Caco-2 (cell line): ENCODE data around the gene ARPP21. TPM values are rescaled to one million over a fixed set of nuclear protein-coding genes. Genes with fewer than 3 reads are reported as not detected.

Source experiments
- BruUV-seq: library from RNA; stranded (reverse); fragments of 400-500 nt; replicated peaks from 2 replicates; lab custom pipeline; 2021; lab: Mats Ljungman, UMichigan
- CTCF ChIA-PET: fragments of 300-600 bp; sonication (Branson Sonifier 250); formaldehyde crosslinking; loops from one replicate; lab custom pipeline; 2022; ENCODE audit warnings: antibody characterized with exemption; lab: Charles Lee
- POLR2A ChIA-PET: fragments of 300-600 bp; sonication (Branson Sonifier 250); formaldehyde crosslinking; loops from one replicate; lab custom pipeline; 2022; ENCODE audit warnings: antibody characterized with exemption; lab: Charles Lee
- DNase-seq, 2 experiments: peaks; one replicate each; pipeline versions ENCODE4 v3.0.0 to v3.0.0-alpha.2; 2020 to 2022
- H3K27me3 ChIP-seq: replicated peaks from 2 replicates; pipeline ENCODE4 v1.6.0; 2011; ENCODE audit warnings: low read length; ENCODE audit not compliant: control insufficient read depth, insufficient read depth
- H3K36me3 ChIP-seq: 2 replicates; pipeline ENCODE4 v1.5.1; 2011; ENCODE audit warnings: low read length; ENCODE audit not compliant: control insufficient read depth, insufficient read depth
- H3K4me1 ChIP-seq: fragments of 250-450 bp; sonication (Bioruptor Pico); 2 replicates; pipeline ENCODE4 v1.5.1; 2020; ENCODE audit warnings: mild to moderate bottlenecking
- H3K4me3 ChIP-seq: 2 replicates; pipeline ENCODE4 v1.5.1; 2011; ENCODE audit warnings: low read depth, mild to moderate bottlenecking, control low read depth, low read length
- H3K9me3 ChIP-seq: fragments of 250-450 bp; sonication (Bioruptor Pico); 2 replicates; pipeline ENCODE4 v1.5.1; 2020; ENCODE audit warnings: mild to moderate bottlenecking, moderate library complexity
- H3K27ac Mint-ChIP-seq: one replicate; pipeline ENCODE4 v1.8.0; 2022; ENCODE audit warnings: mixed read lengths; ENCODE audit not compliant: unreplicated experiment
- H3K27me3 Mint-ChIP-seq: one replicate; pipeline ENCODE4 v1.8.0; 2022; ENCODE audit warnings: mixed read lengths; ENCODE audit not compliant: insufficient read depth, unreplicated experiment
- H3K36me3 Mint-ChIP-seq: one replicate; pipeline ENCODE4 v1.8.0; 2022; ENCODE audit warnings: mild to moderate bottlenecking, mixed read lengths; ENCODE audit not compliant: insufficient read depth, unreplicated experiment
- H3K4me1 Mint-ChIP-seq: one replicate; pipeline ENCODE4 v1.8.0; 2022; ENCODE audit warnings: low read depth, mixed read lengths; ENCODE audit not compliant: unreplicated experiment
- H3K4me3 Mint-ChIP-seq: one replicate; pipeline ENCODE4 v1.8.0; 2022; ENCODE audit warnings: mild to moderate bottlenecking, moderate library complexity, mixed read lengths; ENCODE audit not compliant: unreplicated experiment
- H3K9me3 Mint-ChIP-seq: one replicate; pipeline ENCODE4 v1.8.0; 2022; ENCODE audit warnings: mixed read lengths; ENCODE audit not compliant: unreplicated experiment
- intact Hi-C: fragments of 100-400 bp; cut with micrococcal nuclease; formaldehyde crosslinking; loops from one replicate; pipeline ENCODE4 v1.10.0; 2022; ENCODE audit not compliant: unreplicated experiment
- total RNA-seq: library from RNA; stranded (reverse); gene quantifications from 2 replicates; pipeline ENCODE4 v1.2.3, GENCODE V29; 2022
- TF ChIP-seq, protein P1 (sequence below), 2 experiments: fragments of 200-600 bp in 1 of 2; IDR thresholded peaks; 1 replicate in 1 of 2; 2 replicates in 1 of 2; pipeline versions ENCODE4 v1.5.1 to v1.8.0; 2011 to 2022; ENCODE audit warnings: antibody characterized with exemption in 1 of 2, control low read depth in 1 of 2, inconsistent platforms in 1 of 2, low read depth in 1 of 2, low read length in 1 of 2, mild to moderate bottlenecking in 1 of 2, moderate library complexity in 1 of 2; ENCODE audit not compliant: insufficient read depth in 1 of 2, severe bottlenecking in 1 of 2, unreplicated experiment in 1 of 2

Gene ARPP21
- total RNA-seq, 1 experiment from 2014 or later: not detected

DNA sequence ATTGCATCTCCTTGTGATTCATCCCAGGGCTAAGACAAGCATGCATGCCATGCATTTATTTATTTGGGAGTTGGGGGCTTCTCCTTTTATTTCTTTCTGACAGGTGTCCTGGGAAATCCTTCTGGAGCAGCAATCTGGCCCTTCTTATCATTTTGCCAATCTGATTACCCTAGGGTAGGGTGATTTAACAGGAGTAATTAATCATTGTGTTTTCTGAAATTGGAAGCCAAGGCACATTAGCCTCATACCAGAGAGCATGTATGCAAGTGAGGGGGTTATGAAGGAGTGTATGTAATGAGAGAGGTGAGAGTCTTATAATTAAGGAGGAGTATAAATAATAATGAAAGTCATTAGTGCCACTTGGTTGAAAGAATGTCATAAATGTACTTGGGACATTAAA is 37.4 kb upstream of the ARPP21 start:
- no TSS peak for BruUV-seq
- peaks cover 3% of the 10 kb centered on the region for H3K27me3 Mint-ChIP-seq
- Histone ChIP-seq H3K9me3 (no peaks in the 10 kb centered on the region), H3K27me3 (no peaks in the 10 kb centered on the region), H3K4me1 (no peaks in the 10 kb centered on the region; the same call in 1 of the 2 replicates), H3K36me3 (no peaks in the 10 kb centered on the region), H3K4me3 (no peak overlapping the region)
- no peak overlapping the region for H3K4me3 Mint-ChIP-seq
- no peaks in the 10 kb centered on the region for H3K36me3 Mint-ChIP-seq
- CTCF ChIA-PET: no interaction called here
- POLR2A ChIA-PET: no interaction called here
- H3K4me1 Mint-ChIP-seq: no peaks in the 10 kb centered on the region
- intact Hi-C loops: no loop called here
- no peaks in the 10 kb centered on the region for H3K9me3 Mint-ChIP-seq
- no peak overlapping the region for H3K27ac Mint-ChIP-seq
- no peak for DNase-seq
- TF ChIP-seq, protein P1, sequence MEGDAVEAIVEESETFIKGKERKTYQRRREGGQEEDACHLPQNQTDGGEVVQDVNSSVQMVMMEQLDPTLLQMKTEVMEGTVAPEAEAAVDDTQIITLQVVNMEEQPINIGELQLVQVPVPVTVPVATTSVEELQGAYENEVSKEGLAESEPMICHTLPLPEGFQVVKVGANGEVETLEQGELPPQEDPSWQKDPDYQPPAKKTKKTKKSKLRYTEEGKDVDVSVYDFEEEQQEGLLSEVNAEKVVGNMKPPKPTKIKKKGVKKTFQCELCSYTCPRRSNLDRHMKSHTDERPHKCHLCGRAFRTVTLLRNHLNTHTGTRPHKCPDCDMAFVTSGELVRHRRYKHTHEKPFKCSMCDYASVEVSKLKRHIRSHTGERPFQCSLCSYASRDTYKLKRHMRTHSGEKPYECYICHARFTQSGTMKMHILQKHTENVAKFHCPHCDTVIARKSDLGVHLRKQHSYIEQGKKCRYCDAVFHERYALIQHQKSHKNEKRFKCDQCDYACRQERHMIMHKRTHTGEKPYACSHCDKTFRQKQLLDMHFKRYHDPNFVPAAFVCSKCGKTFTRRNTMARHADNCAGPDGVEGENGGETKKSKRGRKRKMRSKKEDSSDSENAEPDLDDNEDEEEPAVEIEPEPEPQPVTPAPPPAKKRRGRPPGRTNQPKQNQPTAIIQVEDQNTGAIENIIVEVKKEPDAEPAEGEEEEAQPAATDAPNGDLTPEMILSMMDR (IDR thresholded peaks at IDR 0.05; ENCODE audit: insufficient read depth in 1 of 2, low read depth in 1 of 2, low read length in 1 of 2, severe bottlenecking in 1 of 2, unreplicated experiment in 1 of 2): no peak

DNA sequence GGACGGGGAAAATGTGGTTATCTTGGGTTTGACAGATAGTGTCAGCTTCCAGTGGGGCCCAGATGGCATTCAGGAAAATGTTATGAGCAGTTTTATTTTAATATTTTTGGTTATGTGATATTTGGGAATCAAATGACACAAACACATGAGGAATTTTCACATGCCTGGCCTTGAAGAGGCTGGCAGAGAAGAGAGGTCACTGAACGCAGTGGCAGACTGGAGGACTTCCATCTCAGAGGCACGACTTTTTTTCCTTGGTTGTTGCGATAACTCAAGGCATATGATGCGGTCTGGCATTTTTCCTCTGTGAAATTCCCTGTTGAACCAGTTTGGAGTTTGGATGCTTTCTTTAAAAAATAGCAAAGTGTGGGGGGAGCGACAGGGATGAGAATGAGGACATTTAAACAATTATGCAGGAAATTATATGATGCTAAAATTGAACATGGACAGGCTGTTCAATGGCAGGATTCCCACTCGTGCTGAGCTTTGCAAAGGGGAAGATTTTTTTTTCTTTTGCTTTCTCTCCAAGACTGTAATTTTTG is 36.9 kb upstream of the ARPP21 start:
- CTCF ChIA-PET: no interaction called here
- no peaks in the 10 kb centered on the region for H3K4me1 Mint-ChIP-seq
- no peak overlapping the region for H3K4me3 ChIP-seq
- TF ChIP-seq, protein P1 (IDR thresholded peaks at IDR 0.05; ENCODE audit: insufficient read depth in 1 of 2, low read depth in 1 of 2, low read length in 1 of 2, severe bottlenecking in 1 of 2, unreplicated experiment in 1 of 2): no peak
- POLR2A ChIA-PET: no interaction called here
- peaks cover 3% of the 10 kb centered on the region for H3K27me3 Mint-ChIP-seq
- no TSS peak for BruUV-seq
- DNase-seq: no peak
- no peaks in the 10 kb centered on the region for H3K36me3 Mint-ChIP-seq
- H3K27me3 ChIP-seq: no peaks in the 10 kb centered on the region
- H3K36me3 ChIP-seq: no peaks in the 10 kb centered on the region
- H3K9me3 Mint-ChIP-seq: no peaks in the 10 kb centered on the region
- H3K4me1 ChIP-seq: no peaks in the 10 kb centered on the region; the same call in 1 of the 2 replicates
- no peaks in the 10 kb centered on the region for H3K9me3 ChIP-seq
- no peak overlapping the region for H3K4me3 Mint-ChIP-seq
- H3K27ac Mint-ChIP-seq: no peak overlapping the region
- intact Hi-C loops: no loop called here

DNA sequence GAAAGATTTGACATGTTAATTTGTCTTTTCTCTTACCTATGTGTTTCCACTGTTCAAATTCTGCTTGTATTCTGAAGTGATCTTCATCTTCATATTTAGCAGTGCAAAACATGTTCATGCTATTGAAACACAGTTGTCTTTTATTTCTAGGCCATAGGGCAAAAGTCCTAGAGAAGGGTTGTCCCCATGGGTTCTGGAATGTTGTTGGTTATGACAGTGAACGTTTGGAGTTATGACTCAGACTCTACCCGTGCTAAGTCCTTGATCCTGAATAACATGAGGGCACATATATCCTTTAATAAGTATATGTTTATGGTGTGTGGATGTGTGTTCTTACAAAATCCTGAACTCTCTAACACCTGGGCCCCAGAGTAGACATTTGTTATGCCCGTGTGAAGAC is 23.0 kb upstream of the ARPP21 start:
- H3K4me1 Mint-ChIP-seq: no peaks in the 10 kb centered on the region
- Histone ChIP-seq H3K4me3 (no peak overlapping the region), H3K4me1 (no peaks in the 10 kb centered on the region), H3K27me3 (no peaks in the 10 kb centered on the region), H3K9me3 (no peaks in the 10 kb centered on the region), H3K36me3 (no peaks in the 10 kb centered on the region)
- H3K27ac Mint-ChIP-seq: no peak overlapping the region
- H3K27me3 Mint-ChIP-seq: no peaks in the 10 kb centered on the region
- intact Hi-C loops: no loop called here
- DNase-seq: no peak
- ChIA-PET POLR2A (no interaction called here), CTCF (no interaction called here)
- no TSS peak for BruUV-seq
- H3K4me3 Mint-ChIP-seq: no peak overlapping the region
- TF ChIP-seq, protein P1 (IDR thresholded peaks at IDR 0.05; ENCODE audit: insufficient read depth in 1 of 2, low read depth in 1 of 2, low read length in 1 of 2, severe bottlenecking in 1 of 2, unreplicated experiment in 1 of 2): no peak
- no peaks in the 10 kb centered on the region for H3K36me3 Mint-ChIP-seq
- no peaks in the 10 kb centered on the region for H3K9me3 Mint-ChIP-seq
